NCI-H128 (cell line): ENCODE data around the gene PRR12.
A peak's percentile ranks its signal among the peaks of the same experiment; 100 is the strongest.
"Not testable (repeated sequence)": the region's sequence is repeated elsewhere in the genome, so short reads cannot be mapped to it uniquely, and the experiment has no call there.

Source experiments
- DNase-seq: peaks from one replicate; lab custom pipeline; 2025; ENCODE audit not compliant: unreplicated experiment; lab: John Stamatoyannopoulos, UW

Gene PRR12

DNA sequence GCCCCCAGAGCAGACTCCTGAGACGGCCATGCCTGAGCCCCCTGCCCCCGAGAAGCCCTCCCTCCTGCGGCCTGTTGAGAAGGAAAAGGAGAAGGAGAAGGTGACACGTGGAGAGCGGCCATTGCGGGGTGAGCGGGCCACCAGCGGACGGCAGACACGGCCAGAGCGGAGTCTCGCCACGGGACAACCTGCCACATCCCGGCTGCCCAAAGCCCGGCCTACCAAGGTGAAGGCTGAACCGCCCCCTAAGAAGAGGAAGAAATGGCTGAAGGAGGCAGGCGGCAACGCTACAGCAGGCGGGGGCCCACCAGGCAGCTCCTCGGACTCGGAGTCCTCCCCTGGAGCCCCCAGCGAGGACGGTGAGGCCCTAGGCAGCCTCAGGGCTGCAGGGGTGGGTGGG lies 24.9 kb downstream of the PRR12 start:
- no peak for DNase-seq

DNA sequence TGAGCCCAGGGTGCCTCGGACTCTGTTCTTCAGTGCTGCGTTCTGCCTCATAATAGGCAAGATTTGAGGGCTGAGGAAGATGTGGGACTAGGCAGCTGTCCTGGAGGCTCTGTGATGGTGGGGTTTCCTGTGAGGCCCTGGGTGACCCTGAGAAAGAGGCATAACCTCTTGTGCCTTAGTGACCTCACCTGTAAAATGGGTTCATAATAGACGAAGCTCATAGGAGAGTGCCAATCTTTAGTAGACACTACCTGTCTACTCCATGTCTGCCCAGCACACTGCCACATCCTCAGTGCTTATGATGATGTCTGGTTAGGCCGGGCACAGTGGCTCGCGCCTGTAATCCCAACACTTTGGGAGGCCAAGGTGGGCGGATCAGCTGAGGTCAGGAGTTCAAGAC lies 25.6 kb downstream of the PRR12 start:
- DNase-seq, result no peak

DNA sequence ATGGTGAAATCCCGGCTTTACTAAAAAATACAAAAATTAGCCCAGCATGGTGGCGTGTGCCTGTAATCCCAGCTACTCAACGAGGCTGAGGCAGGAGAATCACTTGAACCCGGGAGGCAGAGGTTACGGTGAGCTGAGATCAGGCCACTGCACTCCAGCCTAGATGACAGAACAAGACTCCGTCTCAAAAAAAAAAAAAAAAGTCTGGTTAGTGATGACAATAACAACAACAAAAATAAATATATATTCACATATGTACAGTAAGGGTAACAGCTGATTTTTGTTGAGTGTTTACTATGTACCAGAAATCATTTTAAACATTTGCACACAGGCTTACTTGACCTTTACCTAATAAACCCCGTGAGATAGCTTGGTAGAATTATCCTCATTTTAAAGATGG lies 26.0 kb downstream of the PRR12 start:
- no peak for DNase-seq

DNA sequence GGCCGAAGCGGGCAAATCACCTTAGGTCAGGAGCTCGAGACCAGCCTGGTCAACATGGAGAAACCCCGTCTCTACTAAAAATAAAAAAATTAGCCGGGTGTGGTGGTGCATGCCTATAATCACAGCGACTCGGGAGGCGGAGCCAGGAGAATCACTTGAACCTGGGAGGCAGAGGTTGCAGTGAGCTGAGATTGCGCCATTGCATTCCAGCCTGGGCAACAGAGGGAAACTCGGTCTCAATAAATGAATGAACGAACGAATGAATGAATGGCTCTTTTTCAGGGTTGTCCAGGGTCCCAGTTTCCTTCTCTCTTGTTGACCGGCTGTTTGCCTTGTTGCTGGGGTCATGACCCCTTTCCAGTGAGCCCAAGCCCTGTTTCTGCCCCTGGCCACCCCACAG lies 26.9 kb downstream of the PRR12 start:
- DNase-seq, result not testable (repeated sequence)

DNA sequence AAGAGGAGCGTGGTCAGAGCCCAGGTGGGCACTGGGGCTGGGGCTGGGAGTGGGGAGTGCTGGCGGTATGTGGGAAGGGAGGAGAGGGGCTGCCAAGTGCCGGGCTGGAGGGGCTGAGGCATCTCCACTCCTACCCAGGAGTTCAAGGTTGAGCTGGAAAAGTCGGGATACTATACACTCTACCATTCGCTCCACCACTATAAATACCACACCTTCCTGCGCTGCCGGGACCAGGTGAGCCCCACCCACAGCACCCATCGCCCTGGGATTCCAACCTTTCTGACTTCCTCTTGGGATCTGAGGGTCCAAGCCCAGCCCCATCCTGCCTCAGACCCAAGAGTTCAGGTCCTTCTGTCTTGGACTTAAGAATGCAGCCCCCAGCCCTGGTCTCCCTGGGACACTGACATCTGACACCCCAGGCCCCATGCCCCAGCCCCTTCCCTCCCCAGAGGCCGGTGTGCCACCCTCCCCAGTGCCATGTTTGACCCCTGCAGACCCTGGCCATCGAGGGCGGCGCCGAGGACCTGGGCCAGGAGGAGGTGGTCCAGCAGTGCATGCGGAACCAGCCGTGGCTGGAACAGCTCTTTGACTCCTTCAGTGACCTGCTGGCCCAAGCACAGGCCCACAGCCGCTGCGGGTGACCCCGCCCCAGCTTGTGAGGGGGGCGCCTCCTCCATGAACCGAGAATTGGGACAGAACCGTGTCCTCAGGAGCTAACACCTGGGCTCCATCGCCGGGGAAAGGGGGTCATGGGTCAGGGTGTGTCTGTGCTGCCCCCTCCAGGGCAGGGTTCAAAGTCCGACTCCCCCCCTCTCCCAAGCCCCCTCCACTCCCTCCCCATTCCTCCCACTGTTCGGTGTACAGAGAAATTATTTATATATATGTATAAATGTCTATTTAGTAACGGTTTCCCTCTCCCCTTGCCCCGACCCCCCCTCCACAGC lies 34.3 kb downstream of the PRR12 start:
- no peak for DNase-seq

GRCh38 chr19:49626226-49626625 lies 35.2 kb downstream of the PRR12 start:
- no peak for DNase-seq

DNA sequence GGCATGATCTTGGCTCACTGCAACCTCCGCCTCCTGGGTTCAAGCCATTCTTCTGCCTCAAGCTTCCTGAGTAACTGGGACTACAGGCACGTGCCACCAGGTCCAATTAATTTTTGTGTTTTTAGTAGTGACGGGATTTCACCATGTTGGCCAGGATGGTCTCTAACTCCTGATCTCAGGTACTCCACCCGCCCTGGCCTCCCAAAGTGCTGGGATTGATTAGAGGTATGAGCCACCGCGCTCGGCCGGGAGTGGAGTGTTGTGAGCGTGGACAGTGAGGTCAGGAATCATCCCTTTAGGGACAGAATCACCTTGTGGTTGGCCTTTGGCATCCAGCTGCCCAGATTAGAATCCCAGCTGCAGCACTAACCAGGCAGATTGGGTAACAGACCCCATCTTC lies 38.7 kb downstream of the PRR12 start:
- DNase-seq, result no peak

GRCh38 chr19:49631014-49631588 lies 40.1 kb downstream of the PRR12 start:
- no peak for DNase-seq

- DNase-seq, result no peak
Observed at GRCh38 chr19:49631610-49632192, 40.7 kb downstream of the PRR12 start.

DNA sequence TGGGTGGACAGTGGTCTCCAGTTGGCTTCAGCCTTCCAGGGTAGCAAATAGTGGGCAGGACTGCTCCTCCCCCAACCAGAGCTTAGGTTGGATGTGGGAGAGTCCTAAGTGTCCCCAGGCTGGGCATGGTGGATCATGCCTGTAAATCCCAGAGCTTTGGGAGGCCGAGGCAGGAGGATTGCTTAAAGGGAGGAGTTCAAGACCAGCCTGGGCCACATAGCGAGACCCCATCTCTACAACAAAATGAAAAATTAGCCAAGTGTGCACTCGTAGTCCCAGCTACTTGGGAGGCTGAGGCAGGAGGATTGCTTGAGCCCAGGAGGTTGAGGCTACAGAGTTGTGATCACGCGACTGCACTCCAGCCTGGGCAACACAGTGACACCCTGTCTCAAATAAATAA lies 41.6 kb downstream of the PRR12 start:
- DNase-seq, result no peak

- DNase-seq, result not testable (repeated sequence)
Observed at GRCh38 chr19:49633273-49633672, 42.3 kb downstream of the PRR12 start.

DNA sequence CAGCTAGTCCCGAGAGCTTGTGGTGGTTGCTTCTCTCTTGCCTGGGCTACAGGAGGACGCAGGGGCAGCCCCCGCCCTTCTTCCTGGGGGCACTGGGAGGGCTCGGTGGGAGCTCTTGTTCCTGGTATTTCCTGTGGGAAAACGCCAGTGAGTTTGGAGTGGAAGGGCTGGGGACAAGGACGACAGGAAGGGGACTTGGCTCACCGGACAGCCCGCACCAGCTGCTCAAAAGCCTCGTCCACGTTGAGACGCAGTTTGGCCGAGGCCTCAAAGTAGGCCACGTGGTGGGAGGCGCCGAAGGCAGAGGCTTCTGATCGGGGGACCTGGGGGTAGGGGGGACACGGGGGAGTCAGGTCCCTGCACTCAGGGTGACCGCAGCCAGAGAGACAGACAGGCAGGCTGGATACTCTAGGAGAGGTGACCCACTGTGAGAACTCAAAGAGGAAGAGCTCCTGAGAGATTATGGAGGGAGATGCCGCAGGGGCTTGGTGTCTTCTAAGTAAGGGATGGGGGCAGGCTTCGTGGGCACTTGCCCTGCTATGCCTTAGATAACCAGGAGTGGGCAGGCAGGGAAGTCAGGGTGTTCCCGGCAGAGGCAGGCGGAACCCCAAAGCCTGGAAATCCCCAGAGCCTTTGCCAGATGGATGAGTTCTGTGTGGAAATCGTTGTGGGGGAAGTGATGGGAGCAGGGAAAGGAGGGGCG lies 44.7 kb downstream of the PRR12 start:
- no peak for DNase-seq

DNA sequence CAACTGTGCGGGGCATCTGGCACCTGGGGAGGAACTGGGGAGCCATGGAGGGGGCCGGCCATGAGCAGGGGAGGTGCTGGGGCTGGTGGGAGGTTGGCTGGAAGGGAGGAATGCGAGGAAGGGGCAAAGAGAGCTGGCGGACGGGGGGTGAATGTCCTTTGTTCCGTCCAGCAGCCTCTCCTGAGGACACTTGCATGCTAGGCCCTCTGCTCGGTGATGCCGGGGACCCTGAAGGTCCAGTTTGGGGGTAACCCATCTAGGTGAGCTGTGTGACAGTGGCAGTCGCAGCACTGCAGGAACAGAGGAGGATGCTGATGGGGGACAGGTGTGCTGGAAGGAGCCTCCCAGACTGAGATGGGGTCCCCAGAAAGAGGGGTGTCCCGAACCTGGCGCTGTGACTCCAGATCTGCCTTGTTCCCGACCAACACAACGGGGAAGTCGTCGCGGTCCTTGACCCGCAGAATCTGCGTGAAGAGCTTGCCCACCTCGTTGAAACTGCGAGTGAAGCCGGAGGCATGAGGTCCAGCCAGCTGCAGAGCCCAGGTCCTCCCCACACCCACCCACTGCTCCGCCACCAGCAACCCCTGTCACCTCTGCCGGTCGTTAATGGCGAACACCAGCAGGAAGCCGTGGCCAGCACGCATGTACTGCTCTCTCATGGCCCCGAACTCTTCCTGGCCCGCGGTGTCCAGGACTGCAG lies 45.4 kb downstream of the PRR12 start:
- no peak for DNase-seq

GRCh38 chr19:49637821-49638738 lies 47.1 kb downstream of the PRR12 start:
- no peak for DNase-seq

DNA sequence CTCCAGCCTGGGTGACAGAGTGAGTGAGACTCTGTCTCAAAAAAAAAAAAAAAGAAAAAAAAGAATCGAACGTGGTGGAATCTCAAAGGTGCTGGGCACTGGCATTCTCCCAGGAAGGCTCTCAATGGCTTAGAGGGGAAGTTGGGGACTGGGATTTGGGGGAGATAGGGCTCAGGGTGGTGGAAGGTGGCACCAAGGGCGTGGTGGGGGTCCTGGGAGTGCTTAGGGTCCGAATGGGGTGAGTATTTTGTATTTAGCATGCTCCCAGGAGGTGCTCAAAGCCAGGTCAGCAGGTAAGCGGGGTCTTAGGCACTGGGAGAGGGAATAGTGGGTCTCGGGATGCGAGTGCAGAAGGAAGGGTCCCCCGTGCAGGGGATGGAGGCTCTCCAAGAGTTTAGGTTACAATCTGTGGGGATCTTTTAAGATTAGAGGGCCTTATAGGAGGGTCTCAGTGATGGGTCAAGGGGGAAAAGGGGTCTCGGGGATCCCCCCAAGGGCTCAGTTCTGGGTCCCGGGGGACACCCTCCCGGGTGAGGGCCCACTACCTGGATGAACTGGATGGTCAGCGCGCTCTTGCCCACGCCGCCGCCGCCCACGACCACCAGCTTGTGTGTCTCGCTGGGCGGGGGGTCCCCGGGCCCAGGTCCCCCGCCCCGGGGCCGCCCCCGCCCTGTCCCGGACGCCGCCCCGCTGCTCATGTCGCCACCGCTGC lies 48.6 kb downstream of the PRR12 start:
- no peak for DNase-seq

DNA sequence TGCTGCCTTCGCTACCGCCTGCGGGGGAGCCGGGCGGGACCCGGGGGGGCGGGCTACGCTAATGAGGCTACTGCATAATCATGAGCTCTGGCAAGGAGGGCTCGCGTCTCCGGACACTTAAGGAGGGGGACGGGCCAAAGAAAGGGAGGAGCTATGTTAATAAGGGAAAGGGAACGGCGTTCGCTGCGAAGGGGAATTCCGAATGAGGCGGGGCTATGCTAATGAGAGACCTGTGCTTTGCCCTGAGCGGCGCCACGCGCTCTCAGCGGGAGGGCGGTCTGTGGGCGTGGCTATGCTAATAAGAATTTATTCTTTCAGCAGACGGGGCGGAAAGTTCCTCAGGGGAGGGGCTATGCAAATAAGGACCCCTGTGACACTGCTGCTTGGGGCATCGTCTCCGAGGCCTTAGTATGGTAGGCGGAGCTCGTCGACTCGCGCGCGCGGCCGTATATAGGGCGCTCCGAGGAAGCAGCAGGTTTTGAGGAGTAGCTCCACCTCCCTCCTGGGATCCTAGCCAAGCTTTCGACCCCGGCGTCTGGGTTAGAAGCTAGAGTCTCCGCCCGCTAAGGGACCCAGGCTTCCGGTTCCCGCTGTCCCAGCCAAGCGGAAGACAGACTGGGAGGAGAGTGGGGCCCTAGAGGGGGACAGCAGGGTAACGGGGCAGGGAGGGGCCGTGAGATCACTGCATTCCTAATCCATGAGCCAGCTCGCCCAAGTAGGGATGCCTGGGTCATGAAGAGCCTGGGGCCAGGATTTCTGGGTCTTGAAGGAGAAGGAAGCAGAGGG lies 49.3 kb downstream of the PRR12 start, which contains the start of gene RRAS:
Gene RRAS (minus strand): TSS at position 31 of the 786 bp plus-strand sequence. CDS start 45 bp downstream, outside the sequence.
- DNase-seq, result peak; percentile 99

- peak; percentile 99 for DNase-seq
Observed at GRCh38 chr19:49641688-49642491, 50.9 kb downstream of the PRR12 start, which contains the start of gene SCAF1. SCAF1 (plus strand) TSS chr19:49642209; CDS start chr19:49645027, 2,818 bp downstream.
